Gastrocnemius medialis (tissue), 4 donors: ENCODE data around the gene ZNF99.
"Not testable (repeated sequence)": the region's sequence is repeated elsewhere in the genome, so short reads cannot be mapped to it uniquely, and the experiment has no call there.

Source experiments
- CTCF ChIP-seq, 5 experiments: fragments of 450-650 bp in 3 of 5; fragments of 200-600 bp in 2 of 5; sonication (generic) in 2 of 5; IDR thresholded peaks in 4 of 5; conservative IDR thresholded peaks in 1 of 5; 1 replicate in 4 of 5; 2 replicates in 1 of 5; pipeline ENCODE4 v1.5.1; 2016 to 2019; ENCODE audit warnings: antibody characterized with exemption in 5 of 5, mild to moderate bottlenecking in 3 of 5, moderate library complexity in 3 of 5
- POLR2A ChIP-seq, 2 donors: fragments of 450-650 bp; IDR thresholded peaks; one replicate each; pipeline ENCODE4 v1.6.1; 2017; ENCODE audit warnings: antibody characterized with exemption in 2 of 2, mild to moderate bottlenecking in 2 of 2, moderate library complexity in 2 of 2

DNA sequence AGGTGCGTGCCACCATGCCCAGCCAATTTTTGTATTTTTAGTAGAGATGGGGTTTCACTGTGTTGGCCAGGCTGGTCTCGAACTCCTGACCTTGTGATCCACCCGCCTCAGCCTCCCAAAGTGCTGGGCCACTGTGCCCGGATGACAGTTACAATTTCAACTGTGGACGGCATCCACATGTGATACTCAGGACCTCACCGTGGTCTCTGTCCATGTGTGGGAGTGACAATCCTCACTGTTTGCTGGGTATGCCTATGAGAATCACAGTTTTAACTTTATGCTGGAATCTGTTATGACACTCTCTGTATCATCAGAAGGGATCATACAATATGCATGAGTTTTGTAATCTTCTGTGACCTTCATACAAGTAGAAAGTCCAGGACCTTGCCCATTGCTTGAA lies 62.4 kb downstream of the ZNF99 start:
- TF ChIP-seq CTCF (IDR thresholded peaks at IDR 0.05 in 4 of 5, conservative IDR thresholded peaks at IDR 0.05 in 1 of 5); POLR2A (IDR thresholded peaks at IDR 0.05): not testable (repeated sequence)
